GM12801 (cell line): ENCODE data around the gene SPSB1.

Experiments
- CTCF ChIP-seq: IDR thresholded peaks from one replicate; pipeline ENCODE4 v1.5.1; 2011; ENCODE audit warnings: control low read depth; ENCODE audit not compliant: insufficient read length; ENCODE audit errors: extremely low read depth

Gene SPSB1

DNA sequence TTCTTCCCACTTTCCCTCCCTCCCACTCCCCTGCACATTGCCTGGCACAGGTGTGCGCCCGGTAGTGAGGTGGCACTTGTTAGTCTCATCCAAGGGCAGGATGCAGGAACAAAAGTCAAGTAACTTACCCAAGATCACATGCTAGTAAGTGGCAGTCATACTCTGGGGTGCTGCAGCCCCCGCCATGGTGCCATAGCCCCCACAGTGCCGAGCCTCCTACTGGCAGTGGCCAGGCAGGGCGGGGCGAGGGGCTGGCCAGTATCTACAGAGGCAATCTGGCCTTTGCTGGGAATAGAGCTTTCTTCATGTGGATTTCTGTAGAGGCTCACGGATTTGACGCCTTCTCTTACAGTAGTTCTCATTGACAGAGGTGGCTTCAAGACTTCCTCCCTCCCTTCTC is 31.2 kb upstream of the SPSB1 start:
- no peak for TF ChIP-seq CTCF

- no peak for TF ChIP-seq CTCF
Observed at GRCh38 chr1:9262096-9262986, 30.4 kb upstream of the SPSB1 start.

DNA sequence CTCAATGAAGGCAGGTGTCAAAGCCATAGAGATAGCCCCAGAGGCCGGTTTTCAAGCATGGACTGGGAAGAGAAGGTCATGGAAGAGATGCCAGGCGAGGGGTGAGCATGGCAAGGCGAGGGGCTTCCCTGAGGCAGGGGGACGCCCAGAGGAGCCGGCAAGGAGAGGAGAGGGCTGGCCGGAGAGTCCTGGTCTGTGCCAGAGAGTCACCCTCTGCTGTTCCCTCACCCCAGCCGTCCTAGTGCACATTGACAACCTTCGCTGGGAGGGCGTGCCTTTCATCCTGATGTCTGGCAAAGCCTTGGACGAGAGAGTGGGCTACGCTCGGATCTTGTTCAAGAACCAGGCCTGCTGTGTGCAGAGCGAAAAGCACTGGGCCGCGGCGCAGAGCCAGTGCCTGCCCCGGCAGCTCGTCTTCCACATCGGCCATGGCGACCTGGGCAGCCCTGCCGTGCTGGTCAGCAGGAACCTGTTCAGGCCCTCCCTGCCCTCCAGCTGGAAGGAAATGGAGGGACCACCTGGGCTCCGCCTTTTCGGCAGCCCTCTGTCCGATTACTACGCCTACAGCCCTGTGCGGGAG is 29.3 kb upstream of the SPSB1 start:
- TF ChIP-seq CTCF = no peak

DNA sequence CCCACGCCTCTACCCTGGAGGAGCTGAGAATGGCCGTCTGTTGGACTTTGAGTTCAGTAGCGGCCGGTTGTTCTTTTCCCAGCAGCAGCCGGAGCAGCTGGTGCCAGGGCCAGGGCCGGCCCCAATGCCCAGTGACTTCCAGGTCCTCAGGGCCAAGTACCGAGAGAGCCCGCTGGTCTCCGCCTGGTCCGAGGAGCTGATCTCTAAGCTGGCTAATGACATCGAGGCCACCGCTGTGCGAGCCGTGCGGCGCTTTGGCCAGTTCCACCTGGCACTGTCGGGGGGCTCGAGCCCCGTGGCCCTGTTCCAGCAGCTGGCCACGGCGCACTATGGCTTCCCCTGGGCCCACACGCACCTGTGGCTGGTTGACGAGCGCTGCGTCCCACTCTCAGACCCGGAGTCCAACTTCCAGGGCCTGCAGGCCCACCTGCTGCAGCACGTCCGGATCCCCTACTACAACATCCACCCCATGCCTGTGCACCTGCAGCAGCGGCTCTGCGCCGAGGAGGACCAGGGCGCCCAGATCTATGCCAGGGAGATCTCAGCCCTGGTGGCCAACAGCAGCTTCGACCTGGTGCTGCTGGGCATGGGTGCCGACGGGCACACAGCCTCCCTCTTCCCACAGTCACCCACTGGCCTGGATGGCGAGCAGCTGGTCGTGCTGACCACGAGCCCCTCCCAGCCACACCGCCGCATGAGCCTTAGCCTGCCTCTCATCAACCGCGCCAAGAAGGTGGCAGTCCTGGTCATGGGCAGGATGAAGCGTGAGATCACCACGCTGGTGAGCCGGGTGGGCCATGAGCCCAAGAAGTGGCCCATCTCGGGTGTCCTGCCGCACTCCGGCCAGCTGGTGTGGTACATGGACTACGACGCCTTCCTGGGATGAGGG is 28.5 kb upstream of the SPSB1 start:
- no peak for TF ChIP-seq CTCF

GRCh38 chr1:9265037-9265436 is 27.7 kb upstream of the SPSB1 start:
- TF ChIP-seq CTCF = no peak

DNA sequence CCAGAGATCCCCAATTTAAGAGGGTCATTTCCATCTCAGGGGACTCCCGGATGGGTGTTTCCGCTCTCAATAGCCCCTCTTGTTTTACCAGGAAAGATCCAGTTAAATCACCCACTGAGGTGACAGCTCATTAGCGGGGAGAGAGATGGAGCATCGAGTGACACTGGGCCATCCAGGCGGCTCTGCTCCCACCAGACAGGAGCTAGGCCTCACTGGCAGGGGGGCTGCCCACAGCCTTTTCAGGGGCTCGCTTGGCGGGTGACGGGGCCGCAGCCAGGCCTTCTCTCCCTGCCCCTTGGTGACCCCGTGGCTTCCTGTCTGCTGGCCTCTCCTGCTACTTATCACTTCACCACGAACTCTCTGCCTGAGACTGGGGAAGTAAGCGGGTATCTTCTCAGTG is 26.7 kb upstream of the SPSB1 start:
- TF ChIP-seq CTCF = no peak

GRCh38 chr1:9267352-9267686 is 25.4 kb upstream of the SPSB1 start:
- no peak for TF ChIP-seq CTCF
